H1 (cell line): ENCODE data around the gene INPP5B. TPM values are rescaled to one million over a fixed set of nuclear protein-coding genes. Genes with fewer than 3 reads are reported as not detected.

Experiments used
- CTCF ChIA-PET: fragments of 300-600 bp; sonication (Branson Sonifier 250); formaldehyde crosslinking; loops from one replicate; lab custom pipeline; 2021; ENCODE audit not compliant: partially characterized antibody; lab: Charles Lee
- POLR2A ChIA-PET: fragments of 300-600 bp; sonication (Branson Sonifier 250); formaldehyde crosslinking; loops from one replicate; lab custom pipeline; 2021; ENCODE audit warnings: inconsistent platforms; ENCODE audit not compliant: partially characterized antibody; lab: Charles Lee
- DNase-seq, 2 experiments: peaks; one replicate each; pipeline versions ENCODE4 v3.0.0 to v3.0.0-alpha.2; 2010 to 2022; ENCODE audit warnings: low spot score in 2 of 2, low read depth in 1 of 2, mixed read lengths in 1 of 2
- FAIRE-seq: peaks from 2 replicates; lab custom pipeline; 2011; peaks lifted over from hg19 to GRCh38; lab: Jason Lieb, UNC
- H2AFZ ChIP-seq: 2 replicates; pipeline ENCODE4 v1.8.1; 2012; ENCODE audit warnings: low read length, inconsistent platforms
- H2AK5ac ChIP-seq: 2 replicates; pipeline ENCODE4 v1.6.1; 2013; ENCODE audit warnings: low read depth, low read length
- H2BK120ac ChIP-seq: replicated peaks from 2 replicates; pipeline ENCODE3; 2013; ENCODE audit warnings: low read depth, low read length, inconsistent platforms
- H2BK12ac ChIP-seq: 2 replicates; pipeline ENCODE4 v1.6.1; 2013; ENCODE audit warnings: low read depth, low read length
- H2BK15ac ChIP-seq: 2 replicates; pipeline ENCODE4 v1.6.1; 2013; ENCODE audit warnings: low read length
- H2BK20ac ChIP-seq: 2 replicates; pipeline ENCODE4 v1.6.1; 2013; ENCODE audit warnings: low read length
- H2BK5ac ChIP-seq: 2 replicates; pipeline ENCODE4 v1.6.1; 2013; ENCODE audit warnings: low read depth, low read length
- H3K14ac ChIP-seq: 2 replicates; pipeline ENCODE4 v1.6.1; 2013; ENCODE audit warnings: inconsistent platforms; ENCODE audit not compliant: insufficient read length
- H3K18ac ChIP-seq: 2 replicates; pipeline ENCODE4 v1.6.1; 2013; ENCODE audit warnings: low read length; ENCODE audit errors: extremely low read depth
- H3K23ac ChIP-seq: 2 replicates; pipeline ENCODE4 v1.6.1; 2013; ENCODE audit warnings: inconsistent platforms; ENCODE audit not compliant: insufficient read length
- H3K23me2 ChIP-seq: 2 replicates; pipeline ENCODE4 v1.6.1; 2013; ENCODE audit warnings: low read depth, low read length
- H3K27ac ChIP-seq: 2 replicates; pipeline ENCODE4 v1.6.1; 2011; ENCODE audit warnings: low read depth, low read length, inconsistent platforms
- H3K27me3 ChIP-seq, 4 experiments: replicated peaks in 1 of 4; 1 replicate in 1 of 4; 2 replicates in 3 of 4; pipeline versions ENCODE4 v1.6.1 to v1.8.1; 2011 to 2013; ENCODE audit warnings: low read length in 3 of 4, mild to moderate bottlenecking in 3 of 4, inconsistent platforms in 2 of 4, mixed read lengths in 2 of 4, moderate library complexity in 1 of 4; ENCODE audit not compliant: control insufficient read depth in 3 of 4, insufficient read depth in 3 of 4; ENCODE audit errors: extremely low read depth in 1 of 4
- H3K36me3 ChIP-seq, 4 experiments: 2 replicates each; pipeline versions ENCODE4 v1.6.1 to v1.8.1; 2011 to 2013; ENCODE audit warnings: mild to moderate bottlenecking in 4 of 4, low read length in 3 of 4, moderate library complexity in 2 of 4, control low read depth in 1 of 4, inconsistent platforms in 1 of 4; ENCODE audit not compliant: insufficient read depth in 4 of 4, control insufficient read depth in 2 of 4
- H3K4ac ChIP-seq: replicated peaks from 2 replicates; pipeline ENCODE3; 2013; ENCODE audit warnings: low read length, low read depth, mixed read lengths, inconsistent platforms; ENCODE audit not compliant: insufficient read length
- H3K4me1 ChIP-seq, 4 experiments: replicated peaks in 1 of 4; 1 replicate in 1 of 4; 2 replicates in 3 of 4; pipeline versions ENCODE4 v1.6.1 to v1.8.1; 2011 to 2013; ENCODE audit warnings: low read length in 3 of 4, inconsistent platforms in 2 of 4, mixed read lengths in 1 of 4; ENCODE audit not compliant: insufficient read depth in 4 of 4, control insufficient read depth in 3 of 4
- H3K4me2 ChIP-seq, 2 experiments: 2 replicates each; pipeline versions ENCODE4 v1.6.1 to v1.8.1; 2011 to 2013; ENCODE audit warnings: low read depth in 2 of 2, low read length in 2 of 2, control low read depth in 1 of 2, inconsistent platforms in 1 of 2, mild to moderate bottlenecking in 1 of 2; ENCODE audit not compliant: insufficient read depth in 1 of 2
- H3K4me3 ChIP-seq, 4 experiments: fragments of 200-600, 300-600 bp in 1 of 4; sonication (generic), shearing (Covaris generic), sonication (Bioruptor Twin) in 1 of 4; 2 replicates each; pipeline versions ENCODE4 v1.5.1 to v1.8.1; 2011 to 2016; ENCODE audit warnings: low read length in 4 of 4, low read depth in 3 of 4, control low read depth in 2 of 4, inconsistent platforms in 2 of 4, mild to moderate bottlenecking in 2 of 4, mixed read lengths in 1 of 4, moderate library complexity in 1 of 4; ENCODE audit not compliant: insufficient read depth in 2 of 4; ENCODE audit errors: extremely low read depth in 1 of 4
- H3K56ac ChIP-seq: replicated peaks from 2 replicates; pipeline ENCODE3; 2013; ENCODE audit warnings: low read depth, mild to moderate bottlenecking, mixed read lengths, low read length, inconsistent platforms; ENCODE audit not compliant: insufficient read length
- H3K79me1 ChIP-seq: 2 replicates; pipeline ENCODE4 v1.6.1; 2013; ENCODE audit warnings: low read depth, low read length, control low read depth
- H3K79me2 ChIP-seq, 2 experiments: 2 replicates each; pipeline versions ENCODE4 v1.6.1 to v1.8.1; 2012 to 2013; ENCODE audit warnings: low read length in 2 of 2, mild to moderate bottlenecking in 2 of 2, inconsistent platforms in 1 of 2; ENCODE audit not compliant: insufficient read depth in 2 of 2, control insufficient read depth in 1 of 2
- H3K9ac ChIP-seq, 4 experiments: replicated peaks in 1 of 4; 1 replicate in 1 of 4; 2 replicates in 3 of 4; pipeline versions ENCODE4 v1.6.1 to v1.8.1; 2011 to 2013; ENCODE audit warnings: low read depth in 3 of 4, low read length in 3 of 4, control low read depth in 2 of 4, mild to moderate bottlenecking in 2 of 4, moderate library complexity in 2 of 4, inconsistent platforms in 1 of 4; ENCODE audit errors: extremely low read depth in 1 of 4
- H3K9me3 ChIP-seq, 2 experiments: 2 replicates each; pipeline versions ENCODE4 v1.6.1 to v1.8.1; 2012 to 2013; ENCODE audit warnings: mild to moderate bottlenecking in 2 of 2, moderate library complexity in 2 of 2, control low read depth in 1 of 2, inconsistent platforms in 1 of 2, low read depth in 1 of 2, low read length in 1 of 2, mixed read lengths in 1 of 2; ENCODE audit not compliant: insufficient read depth in 2 of 2
- H4K20me1 ChIP-seq, 2 experiments: replicated peaks in 1 of 2; 2 replicates each; pipeline versions ENCODE3 to v1.8.1; 2011 to 2013; ENCODE audit warnings: inconsistent platforms in 2 of 2, low read length in 2 of 2, mild to moderate bottlenecking in 1 of 2; ENCODE audit not compliant: insufficient read depth in 2 of 2, control insufficient read depth in 1 of 2
- H4K5ac ChIP-seq: 2 replicates; pipeline ENCODE4 v1.6.1; 2013; ENCODE audit warnings: low read length, low read depth, mixed read lengths, inconsistent platforms; ENCODE audit not compliant: insufficient read length
- H4K8ac ChIP-seq: 2 replicates; pipeline ENCODE4 v1.8.0; 2013; ENCODE audit warnings: mild to moderate bottlenecking, moderate library complexity, low read length, inconsistent platforms; ENCODE audit not compliant: insufficient read depth; ENCODE audit errors: extremely low read depth
- H4K91ac ChIP-seq: replicated peaks from 2 replicates; pipeline ENCODE3; 2013; ENCODE audit warnings: low read length, mixed read lengths, inconsistent platforms; ENCODE audit not compliant: insufficient read length
- ASH2L ChIP-seq: fragments of 200-600, 300-600 bp; sonication (generic); IDR thresholded peaks from one replicate; pipeline ENCODE4 v1.7.1; 2017; ENCODE audit warnings: low read length
- CBX5 ChIP-seq: fragments of 300-800, 300-1000 bp; sonication (generic); IDR thresholded peaks from 2 replicates; pipeline ENCODE4 v1.7.1; 2016; ENCODE audit warnings: antibody characterized with exemption, low read length, low read depth
- CTBP2 ChIP-seq: IDR thresholded peaks from 2 replicates; pipeline ENCODE4 v1.7.0; 2011; ENCODE audit warnings: borderline replicate concordance, mild to moderate bottlenecking, moderate library complexity, mixed read lengths, low read length; ENCODE audit not compliant: insufficient read depth, insufficient read length
- GTF2F1 ChIP-seq: IDR thresholded peaks from 2 replicates; pipeline ENCODE4 v1.6.1; 2012; ENCODE audit warnings: low read depth, low read length, improper control_type of control experiment, borderline replicate concordance
- JUND ChIP-seq: IDR thresholded peaks from 2 replicates; pipeline ENCODE4 v1.6.1; 2011; ENCODE audit warnings: mild to moderate bottlenecking, improper control_type of control experiment, low read length
- KDM4A ChIP-seq: IDR thresholded peaks from one replicate; pipeline ENCODE4 v1.7.1; 2012; ENCODE audit warnings: low read depth, mild to moderate bottlenecking, moderate library complexity, low read length, inconsistent platforms; ENCODE audit not compliant: severe bottlenecking
- SP1 ChIP-seq: IDR thresholded peaks from 2 replicates; pipeline ENCODE4 v1.6.1; 2011; ENCODE audit warnings: low read depth, low read length
- SRF ChIP-seq: IDR thresholded peaks from 2 replicates; pipeline ENCODE4 v1.6.1; 2011; ENCODE audit warnings: mild to moderate bottlenecking, low read depth, low read length, moderate library complexity
- TAF7 ChIP-seq: optimal IDR thresholded peaks from 2 replicates; pipeline ENCODE3; 2011; ENCODE audit warnings: low read depth, mild to moderate bottlenecking, inconsistent platforms, low read length, moderate library complexity, borderline replicate concordance
- WGBS, 2 experiments: shearing (Covaris generic) in 1 of 2; methylation state at CpG; one replicate each; pipeline versions ENCODE4 v1.1.6 to v1.1.7; 2013 to 2015; ENCODE audit warnings: low lambda C conversion rate in 2 of 2, mixed read lengths in 2 of 2, inconsistent platforms in 1 of 2, low coverage in 1 of 2, missing lambda C conversion rate in 1 of 2; ENCODE audit not compliant: insufficient replicate concordance in 2 of 2, insufficient coverage in 1 of 2, insufficient read length in 1 of 2; ENCODE audit errors: extremely low coverage in 1 of 2, missing lambda C conversion rate in 1 of 2; 5-methylcytosine and 5-hydroxymethylcytosine counted together
- polyA plus RNA-seq, 7 experiments: library from polyadenylated mRNA; depleted of rRNA in 3 of 7; stranded (reverse) in 5 of 7; unstranded in 2 of 7; fragments of >200 nt in 5 of 7; fragments of 200-250 nt in 2 of 7; gene quantifications; 1 replicate in 5 of 7; 2 replicates in 1 of 7; 4 replicates in 1 of 7; pipeline versions ENCODE4 v1.2.1 to v1.2.3, GENCODE V29; 2011 to 2013; ENCODE audit warnings: missing spikeins in 2 of 7, mixed read lengths in 2 of 7
- total RNA-seq: library from RNA; stranded (reverse); fragmentation: NEBNext Ultra II Directional; extraction: Animal tissue kit (Norgen Biotek cat#: 25700); gene quantifications from 2 replicates; pipeline ENCODE4 v1.2.1, GENCODE V29; 2021
- TF ChIP-seq, protein P1 (sequence below): IDR thresholded peaks from 2 replicates; pipeline ENCODE4 v1.6.1; 2011; ENCODE audit warnings: low read depth, mild to moderate bottlenecking, low read length; ENCODE audit not compliant: insufficient read depth
- TF ChIP-seq, protein P2 (sequence below): IDR thresholded peaks from 2 replicates; pipeline ENCODE4 v1.6.1; 2012; ENCODE audit warnings: low read length, inconsistent platforms

The INPP5B gene
- total and polyA plus RNA-seq, 2 of the 8 experiments (the other 6 are each of a cell fraction or from before 2014, with no cell fraction given): 14.0 to 23.7 TPM

DNA sequence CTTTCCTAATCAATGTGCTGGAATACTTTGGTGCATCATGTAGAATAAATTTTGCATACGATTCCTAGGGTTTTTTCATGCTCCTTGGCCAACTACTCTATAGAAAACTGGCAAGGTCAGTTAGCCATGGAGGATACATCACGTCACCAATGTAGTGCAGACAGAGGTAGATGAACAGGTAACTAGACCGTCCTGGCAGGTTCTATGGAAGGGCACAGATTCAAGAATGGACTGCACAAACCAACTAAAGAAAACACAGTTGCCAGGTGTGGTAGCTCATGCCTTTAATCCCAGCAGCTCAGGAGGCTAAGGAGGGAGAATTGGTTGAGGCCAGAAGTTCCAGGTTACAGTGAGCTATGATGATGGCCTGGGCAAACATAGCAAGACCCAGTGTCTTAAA is 97.4 kb downstream of the INPP5B start:
- no peak overlapping the region for H3K4ac ChIP-seq
- H3K23ac ChIP-seq: no peak overlapping the region
- H2BK120ac ChIP-seq: no peak overlapping the region
- H3K4me2 ChIP-seq: no peak overlapping the region
- DNase-seq (no peak), FAIRE-seq (no peak)
- H3K14ac ChIP-seq: no peak overlapping the region
- no peak overlapping the region for H2BK15ac ChIP-seq
- H4K20me1 ChIP-seq: peaks cover 0 to 5% of the 10 kb centered on the region in 2 experiments
- no peak overlapping the region for H2BK12ac ChIP-seq
- H2AFZ ChIP-seq: no peak overlapping the region
- no peak overlapping the region for H3K27ac ChIP-seq
- ChIA-PET CTCF (interaction anchor here (2.4 kb wide), 1 partner anchor 11 kb away, joined by 22 read pairs; the partner anchor contains the start of gene MTF1), POLR2A (interaction anchor here (1.1 kb wide), 1 partner anchor 10 kb away, joined by 7 read pairs; the partner anchor contains the start of gene MTF1)
- no peaks in the 10 kb centered on the region for H3K9me3 ChIP-seq
- H4K91ac ChIP-seq: no peak overlapping the region
- H3K27me3 ChIP-seq: no peaks in the 10 kb centered on the region
- H3K18ac ChIP-seq: no peak overlapping the region
- H3K9ac ChIP-seq: no peak overlapping the region
- no peak overlapping the region for H2BK20ac ChIP-seq
- WGBS, 2 experiments: 88% methylated on average over 3 of the region's 3 CpGs; no CpG with 5 or more reads in 1 of the 2 experiments
- H3K4me1 ChIP-seq: no peaks in the 10 kb centered on the region
- no peak overlapping the region for H4K8ac ChIP-seq
- peaks cover 0 to 4% (median 0%) of the 10 kb centered on the region in 4 experiments; a peak in 2 of 8 replicates for H3K36me3 ChIP-seq
- no peaks in the 10 kb centered on the region for H3K23me2 ChIP-seq
- H2AK5ac ChIP-seq: no peak overlapping the region
- H4K5ac ChIP-seq: no peak overlapping the region
- peaks cover 12% of the 10 kb centered on the region for H3K79me1 ChIP-seq
- no peak overlapping the region for H2BK5ac ChIP-seq
- no peak overlapping the region for H3K56ac ChIP-seq
- H3K79me2 ChIP-seq: peaks cover 0 to 46% of the 10 kb centered on the region in 2 experiments; a peak in 2 of 4 replicates
- no peak overlapping the region for H3K4me3 ChIP-seq
- TF ChIP-seq, protein P1, sequence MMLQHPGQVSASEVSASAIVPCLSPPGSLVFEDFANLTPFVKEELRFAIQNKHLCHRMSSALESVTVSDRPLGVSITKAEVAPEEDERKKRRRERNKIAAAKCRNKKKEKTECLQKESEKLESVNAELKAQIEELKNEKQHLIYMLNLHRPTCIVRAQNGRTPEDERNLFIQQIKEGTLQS: no peak
- TF ChIP-seq SRF (no peak), GTF2F1 (no peak), CTBP2 (no peak), KDM4A (no peak), CBX5 (no peak), SP1 (no peak), TAF7 (no peak), ASH2L (no peak), JUND (no peak)
- TF ChIP-seq, protein P2, sequence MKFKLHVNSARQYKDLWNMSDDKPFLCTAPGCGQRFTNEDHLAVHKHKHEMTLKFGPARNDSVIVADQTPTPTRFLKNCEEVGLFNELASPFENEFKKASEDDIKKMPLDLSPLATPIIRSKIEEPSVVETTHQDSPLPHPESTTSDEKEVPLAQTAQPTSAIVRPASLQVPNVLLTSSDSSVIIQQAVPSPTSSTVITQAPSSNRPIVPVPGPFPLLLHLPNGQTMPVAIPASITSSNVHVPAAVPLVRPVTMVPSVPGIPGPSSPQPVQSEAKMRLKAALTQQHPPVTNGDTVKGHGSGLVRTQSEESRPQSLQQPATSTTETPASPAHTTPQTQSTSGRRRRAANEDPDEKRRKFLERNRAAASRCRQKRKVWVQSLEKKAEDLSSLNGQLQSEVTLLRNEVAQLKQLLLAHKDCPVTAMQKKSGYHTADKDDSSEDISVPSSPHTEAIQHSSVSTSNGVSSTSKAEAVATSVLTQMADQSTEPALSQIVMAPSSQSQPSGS: no peak
